Parathyroid adenoma (tissue), 2 donors: ENCODE results near the gene GGTLC2.

Source experiments
- H2AFZ ChIP-seq: fragments of 300-600 bp; sonication (generic); one replicate; pipeline ENCODE4 v1.7.0; 2017; ENCODE audit warnings: antibody characterized with exemption, mild to moderate bottlenecking
- H3K27ac ChIP-seq: fragments of 300-600 bp; sonication (generic); one replicate; pipeline ENCODE4 v1.7.0; 2017
- H3K27me3 ChIP-seq: fragments of 300-600 bp; sonication (generic); one replicate; pipeline ENCODE4 v1.7.0; 2017; ENCODE audit warnings: low read length; ENCODE audit not compliant: control insufficient read depth, insufficient read depth
- H3K36me3 ChIP-seq: fragments of 300-600 bp; sonication (generic); one replicate; pipeline ENCODE4 v1.7.0; 2017; ENCODE audit warnings: low read length; ENCODE audit not compliant: control insufficient read depth, insufficient read depth
- H3K4me1 ChIP-seq: fragments of 300-600 bp; sonication (generic); one replicate; pipeline ENCODE4 v1.7.0; 2017; ENCODE audit warnings: control low read depth
- H3K4me2 ChIP-seq: fragments of 300-600 bp; sonication (generic); one replicate; pipeline ENCODE4 v1.7.0; 2017; ENCODE audit warnings: low read length
- H3K4me3 ChIP-seq: fragments of 300-600 bp; sonication (generic); one replicate; pipeline ENCODE4 v1.7.0; 2017; ENCODE audit warnings: low read depth, low read length
- H3K79me2 ChIP-seq: fragments of 300-600 bp; sonication (generic); one replicate; pipeline ENCODE4 v1.7.0; 2017; ENCODE audit warnings: control low read depth
- H3K9ac ChIP-seq: fragments of 300-600 bp; sonication (generic); one replicate; pipeline ENCODE4 v1.7.0; 2017; ENCODE audit warnings: mild to moderate bottlenecking
- H3K9me3 ChIP-seq: fragments of 300-600 bp; sonication (generic); one replicate; pipeline ENCODE4 v1.7.0; 2017; ENCODE audit warnings: low read length; ENCODE audit not compliant: control insufficient read depth
- CTCF ChIP-seq: fragments of 300-600 bp; sonication (generic); IDR thresholded peaks from one replicate; pipeline ENCODE4 v1.7.0; 2017; ENCODE audit warnings: antibody characterized with exemption, mild to moderate bottlenecking
- donor health status: primary hyperparathyroidism.

The GGTLC2 gene

DNA sequence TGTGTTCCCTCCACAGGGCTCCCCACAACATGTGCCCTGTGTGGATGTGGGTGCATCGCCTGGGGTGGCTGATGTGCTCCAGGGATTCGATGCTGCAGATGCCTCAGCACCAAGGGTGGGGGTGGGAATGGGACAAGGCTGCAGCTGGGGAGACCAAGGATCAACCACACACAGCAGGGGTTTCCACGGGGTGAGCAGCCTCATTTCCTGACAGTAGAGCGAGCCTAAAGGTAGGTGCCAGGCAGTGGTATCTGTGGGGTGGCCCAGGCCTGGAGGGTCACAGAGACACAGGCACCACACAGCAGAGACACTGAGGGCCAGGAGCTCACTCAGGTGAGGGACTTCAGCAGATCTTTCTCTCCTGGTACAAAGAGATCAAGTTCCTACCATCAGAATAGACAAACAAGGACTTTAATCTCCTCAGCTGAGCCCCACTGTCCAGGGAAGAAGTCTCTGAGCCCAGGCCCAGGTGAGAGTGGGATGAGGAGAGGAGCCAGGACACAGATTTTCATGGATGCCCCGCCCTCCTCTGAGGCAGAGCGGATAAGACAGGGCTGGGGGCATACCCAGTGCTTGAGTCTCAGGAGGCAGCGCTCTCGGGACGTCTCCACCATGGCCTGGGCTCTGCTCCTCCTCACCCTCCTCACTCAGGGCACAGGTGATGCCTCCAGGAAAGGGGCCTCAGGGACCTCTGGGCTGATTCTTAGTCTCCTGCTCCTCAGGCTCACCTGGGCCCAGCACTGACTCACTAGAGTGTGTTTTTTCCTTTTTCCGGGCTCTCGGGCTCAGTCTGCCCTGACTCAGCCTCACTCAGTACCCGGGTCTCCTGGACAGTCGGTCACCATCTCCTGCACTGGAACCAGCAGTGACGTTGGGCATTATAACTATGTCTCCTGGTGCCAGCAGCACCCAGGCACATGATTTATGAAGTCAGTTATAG is 19.7 kb downstream of the GGTLC2 start:
- Histone ChIP-seq H3K9ac (no peak overlapping the region), H3K4me3 (no peak overlapping the region), H3K27ac (no peak overlapping the region), H3K9me3 (no peaks in the 10 kb centered on the region), H3K27me3 (no peaks in the 10 kb centered on the region), H3K4me2 (no peak overlapping the region), H3K4me1 (no peaks in the 10 kb centered on the region), H3K79me2 (no peaks in the 10 kb centered on the region), H3K36me3 (no peaks in the 10 kb centered on the region), H2AFZ (no peak overlapping the region)
- TF ChIP-seq CTCF: no peak

DNA sequence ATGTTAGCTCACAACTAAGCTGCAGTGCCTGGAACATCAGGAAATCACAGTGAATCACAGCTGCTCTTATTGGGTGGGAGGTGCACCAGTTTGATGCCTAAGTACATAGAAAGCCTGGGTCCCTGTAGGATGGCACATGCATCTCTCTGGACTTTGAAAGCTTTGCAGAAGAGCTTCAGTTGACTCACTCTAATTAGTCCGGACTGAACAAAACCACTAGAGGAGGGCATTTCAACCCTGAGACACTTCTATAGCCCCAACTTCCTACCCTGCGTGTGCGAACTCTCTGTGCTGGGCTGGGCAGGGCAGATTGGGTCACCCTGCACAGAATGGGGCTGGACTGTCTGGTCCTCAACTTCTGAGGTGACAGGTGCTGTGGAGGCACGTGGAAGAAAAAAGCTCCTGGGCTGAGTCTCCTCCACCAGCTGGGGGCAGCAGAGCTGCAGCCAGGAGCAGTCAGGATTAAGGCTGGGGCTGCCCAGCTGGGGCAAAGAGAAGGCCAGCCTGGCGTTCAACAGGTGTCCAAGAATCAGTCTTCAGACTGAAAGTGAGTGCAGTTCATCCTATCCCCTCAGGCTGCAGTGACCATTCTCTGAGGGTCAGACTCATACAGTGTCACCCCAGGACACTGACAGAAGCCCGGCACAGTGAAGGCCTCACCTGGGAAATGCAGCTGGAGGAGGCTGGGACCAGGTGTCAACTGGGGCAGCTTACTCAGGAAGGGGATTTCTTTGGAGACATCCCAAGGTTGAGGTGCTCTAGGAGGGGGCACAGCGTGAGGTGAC is 22.1 kb downstream of the GGTLC2 start:
- H3K9ac ChIP-seq: no peak overlapping the region
- H3K79me2 ChIP-seq: no peaks in the 10 kb centered on the region

DNA sequence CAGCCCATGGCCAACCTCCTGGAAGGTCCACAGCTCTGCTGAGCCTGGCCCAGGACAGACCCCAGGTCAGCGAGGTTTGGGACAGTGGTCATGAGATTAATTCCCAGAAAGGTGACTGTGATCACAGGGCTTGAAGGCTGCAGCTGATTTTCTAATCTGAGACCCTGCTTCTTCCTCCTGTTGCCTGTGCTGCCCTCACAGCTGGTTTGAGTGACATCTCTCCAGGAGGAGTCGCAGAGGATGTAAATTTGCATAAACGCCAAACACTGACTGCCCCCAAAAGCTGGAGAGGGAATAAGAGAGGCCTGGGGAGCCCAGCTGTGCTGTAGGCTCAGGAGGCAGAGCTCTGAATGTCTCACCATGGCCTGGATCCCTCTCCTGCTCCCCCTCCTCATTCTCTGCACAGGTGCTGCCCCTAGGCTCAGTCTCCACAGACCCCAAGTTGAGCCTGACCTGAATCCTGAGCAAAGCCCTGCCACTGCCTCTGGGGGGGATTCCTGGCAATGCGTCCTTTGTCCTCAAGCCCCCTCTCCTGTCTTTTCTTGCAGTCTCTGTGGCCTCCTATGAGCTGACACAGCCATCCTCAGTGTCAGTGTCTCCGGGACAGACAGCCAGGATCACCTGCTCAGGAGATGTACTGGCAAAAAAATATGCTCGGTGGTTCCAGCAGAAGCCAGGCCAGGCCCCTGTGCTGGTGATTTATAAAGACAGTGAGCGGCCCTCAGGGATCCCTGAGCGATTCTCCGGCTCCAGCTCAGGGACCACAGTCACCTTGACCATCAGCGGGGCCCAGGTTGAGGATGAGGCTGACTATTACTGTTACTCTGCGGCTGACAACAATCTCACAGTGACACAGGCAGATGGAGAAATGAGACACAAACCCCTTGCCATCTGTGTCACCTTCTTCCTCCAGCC is 23.8 kb downstream of the GGTLC2 start:
- Histone ChIP-seq H3K79me2 (no peaks in the 10 kb centered on the region), H3K4me2 (no peak overlapping the region), H3K9me3 (no peaks in the 10 kb centered on the region), H3K27me3 (no peaks in the 10 kb centered on the region), H3K9ac (no peak overlapping the region), H3K27ac (no peak overlapping the region), H3K36me3 (no peaks in the 10 kb centered on the region), H3K4me3 (no peak overlapping the region), H3K4me1 (no peaks in the 10 kb centered on the region), H2AFZ (no peak overlapping the region)
- TF ChIP-seq CTCF: no peak

More for the DNA sequence above, 22.1 kb downstream of the GGTLC2 start:
- Histone ChIP-seq H3K27ac (no peak overlapping the region), H2AFZ (no peak overlapping the region), H3K27me3 (no peaks in the 10 kb centered on the region), H3K36me3 (no peaks in the 10 kb centered on the region), H3K4me1 (no peaks in the 10 kb centered on the region), H3K9me3 (no peaks in the 10 kb centered on the region), H3K4me3 (no peak overlapping the region), H3K4me2 (no peak overlapping the region)
- peak; percentile 21 for TF ChIP-seq CTCF

GRCh38 chr22:22669093-22669492 is 24.7 kb downstream of the GGTLC2 start:
- no peak for TF ChIP-seq CTCF
- Histone ChIP-seq H3K9ac (no peak overlapping the region), H3K4me3 (no peak overlapping the region), H3K27me3 (no peaks in the 10 kb centered on the region), H3K4me1 (no peaks in the 10 kb centered on the region), H3K9me3 (no peaks in the 10 kb centered on the region), H3K79me2 (no peaks in the 10 kb centered on the region), H3K36me3 (no peaks in the 10 kb centered on the region), H3K4me2 (no peak overlapping the region), H3K27ac (no peak overlapping the region), H2AFZ (no peak overlapping the region)
